HCT116 (cell line): ENCODE results near the gene PITPNC1. TPM values are rescaled to one million over a fixed set of nuclear protein-coding genes. Genes with fewer than 3 reads are reported as not detected.

Source experiments
- ATAC-seq: fragments of 200-7000 bp; cut with Tn5 transposase; 2 replicates; pipeline ENCODE4 v1.9.1; 2020; ENCODE audit warnings: mild to moderate bottlenecking, moderate library complexity
- BruUV-seq: library from RNA; stranded (reverse); fragments of 400-500 nt; replicated peaks from 2 replicates; lab custom pipeline; 2021; lab: Mats Ljungman, UMichigan
- CTCF ChIA-PET: fragments of 300-600 bp; sonication (Branson Sonifier 250); formaldehyde crosslinking; loops from one replicate; lab custom pipeline; 2021; ENCODE audit warnings: antibody characterized with exemption; lab: Charles Lee
- POLR2A ChIA-PET: fragments of 300-600, 350-600 bp; sonication (Branson Sonifier 250); formaldehyde crosslinking; loops from one replicate; lab custom pipeline; 2021; ENCODE audit warnings: antibody characterized with exemption; lab: Charles Lee
- RAD21 ChIA-PET, 2 experiments: fragments of 300-600 bp; sonication (Branson Sonifier 250); formaldehyde crosslinking; loops; one replicate each; lab custom pipeline; 2023; ENCODE audit warnings: low total read pairs in 2 of 2; ENCODE audit not compliant: uncharacterized antibody in 2 of 2, unreplicated experiment in 2 of 2, low non-redundant PET in 1 of 2; lab: Charles Lee
- DNase-seq: peaks from one replicate; pipeline ENCODE4 v3.0.0-alpha.2; 2010; ENCODE audit warnings: low read depth, low spot score
- H2AFZ ChIP-seq: fragments of 200-600 bp; shearing (Covaris generic), sonication (generic); 2 replicates; pipeline ENCODE4 v1.6.1; 2017; ENCODE audit warnings: low read depth, mixed run types, mixed read lengths, antibody characterized with exemption, low read length; ENCODE audit not compliant: poor library complexity, severe bottlenecking
- H3K27ac ChIP-seq: 2 replicates; pipeline ENCODE4 v1.5.1; 2012; ENCODE audit warnings: low read depth, low read length
- H3K27me3 ChIP-seq: fragments of 200-600 bp; sonication (generic); 2 replicates; pipeline ENCODE4 v1.6.1; 2016; ENCODE audit warnings: mixed run types, low read length, mixed read lengths; ENCODE audit not compliant: insufficient read depth
- H3K36me3 ChIP-seq, 2 experiments: fragments of 200-500 bp in 1 of 2; fragments of 200-600 bp in 1 of 2; sonication (Bioruptor generic) in 1 of 2; sonication (generic) in 1 of 2; 2 replicates each; pipeline versions ENCODE4 v1.5.1 to v1.6.1; 2014 to 2016; ENCODE audit warnings: low read length in 2 of 2, inconsistent platforms in 1 of 2, mixed read lengths in 1 of 2, mixed run types in 1 of 2; ENCODE audit not compliant: insufficient read depth in 2 of 2, control insufficient read depth in 1 of 2
- H3K4me1 ChIP-seq, 2 experiments: fragments of 200-600 bp in 1 of 2; sonication (generic) in 1 of 2; 2 replicates each; pipeline versions ENCODE4 v1.5.1 to v1.6.1; 2012 to 2017; ENCODE audit warnings: low read length in 2 of 2, inconsistent platforms in 1 of 2, mild to moderate bottlenecking in 1 of 2, mixed read lengths in 1 of 2, mixed run types in 1 of 2, moderate library complexity in 1 of 2; ENCODE audit not compliant: insufficient read depth in 2 of 2, control insufficient read depth in 1 of 2
- H3K4me2 ChIP-seq: fragments of 200-600 bp; sonication (generic); 2 replicates; pipeline ENCODE4 v1.6.1; 2017; ENCODE audit warnings: mixed run types, low read length, mixed read lengths
- H3K4me3 ChIP-seq, 2 experiments: fragments of 200-600 bp in 1 of 2; sonication (generic) in 1 of 2; replicated peaks in 1 of 2; 2 replicates each; pipeline ENCODE4 v1.5.1; 2011 to 2016; ENCODE audit warnings: low read length in 2 of 2, control low read depth in 1 of 2, low read depth in 1 of 2, mild to moderate bottlenecking in 1 of 2, mixed read lengths in 1 of 2, mixed run types in 1 of 2
- H3K79me2 ChIP-seq: fragments of 200-600 bp; sonication (generic); 2 replicates; pipeline ENCODE4 v1.6.1; 2017; ENCODE audit warnings: mild to moderate bottlenecking, mixed run types, low read length, moderate library complexity, mixed read lengths; ENCODE audit not compliant: insufficient read depth
- H3K9ac ChIP-seq: fragments of 200-600 bp; sonication (generic); 2 replicates; pipeline ENCODE4 v1.6.1; 2016; ENCODE audit warnings: low read length, mixed read lengths
- H3K9me2 ChIP-seq: fragments of 200-600 bp; sonication (generic), shearing (Covaris generic); 2 replicates; pipeline ENCODE4 v1.6.1; 2017; ENCODE audit warnings: mixed run types, mild to moderate bottlenecking, moderate library complexity; ENCODE audit not compliant: insufficient read depth
- H3K9me3 ChIP-seq, 2 experiments: fragments of 200-500 bp in 1 of 2; fragments of 200-600 bp in 1 of 2; sonication (Bioruptor generic) in 1 of 2; sonication (generic) in 1 of 2; 2 replicates each; pipeline ENCODE4 v1.6.1; 2014 to 2017; ENCODE audit warnings: low read length in 2 of 2, mixed read lengths in 2 of 2, inconsistent platforms in 1 of 2, low read depth in 1 of 2, mild to moderate bottlenecking in 1 of 2, mixed run types in 1 of 2, moderate library complexity in 1 of 2; ENCODE audit not compliant: control insufficient read depth in 1 of 2, insufficient read depth in 1 of 2
- H4K20me1 ChIP-seq: fragments of 200-600 bp; sonication (generic), shearing (Covaris generic); 2 replicates; pipeline ENCODE4 v1.6.1; 2017; ENCODE audit warnings: mixed run types, mild to moderate bottlenecking, moderate library complexity; ENCODE audit not compliant: insufficient read depth
- CBX3 ChIP-seq: IDR thresholded peaks from 2 replicates; pipeline ENCODE4 v1.6.1; 2012; ENCODE audit warnings: low read depth
- EZH2 ChIP-seq: fragments of 200-600 bp; sonication (generic); IDR thresholded peaks from 2 replicates; pipeline ENCODE4 v1.6.1; 2017; ENCODE audit warnings: antibody characterized with exemption, mixed run types
- FOSL1 ChIP-seq: IDR thresholded peaks from 2 replicates; pipeline ENCODE4 v1.6.1; 2012; ENCODE audit warnings: low read depth
- JUND ChIP-seq: IDR thresholded peaks from 2 replicates; pipeline ENCODE4 v1.6.1; 2012
- POLR2A ChIP-seq: IDR thresholded peaks from 2 replicates; pipeline ENCODE4 v1.7.0; 2011; ENCODE audit warnings: borderline replicate concordance; ENCODE audit not compliant: insufficient read depth, insufficient read length; ENCODE audit errors: extremely low read depth
- SIN3A ChIP-seq: IDR thresholded peaks from 2 replicates; pipeline ENCODE4 v1.6.1; 2012; ENCODE audit warnings: low read depth
- TCF7L2 ChIP-seq: IDR thresholded peaks from 2 replicates; pipeline ENCODE4 v1.7.0; 2011; ENCODE audit warnings: borderline replicate concordance, inconsistent platforms; ENCODE audit not compliant: insufficient read depth, insufficient read length; ENCODE audit errors: extremely low read depth
- YY1 ChIP-seq: IDR thresholded peaks from 2 replicates; pipeline ENCODE4 v1.6.1; 2011; ENCODE audit warnings: low read length, low read depth, moderate library complexity, mild to moderate bottlenecking; ENCODE audit not compliant: insufficient replicate concordance; ENCODE audit errors: extremely low read depth
- ZNF274 ChIP-seq: fragments of 200-500 bp; sonication (Bioruptor generic); IDR thresholded peaks from 2 replicates; pipeline ENCODE4 v1.6.1; 2014; ENCODE audit warnings: mild to moderate bottlenecking, low read depth, low read length, inconsistent platforms
- intact Hi-C: fragments of 100-400 bp; cut with micrococcal nuclease; formaldehyde crosslinking; loops from 2 replicates; pipeline ENCODE4 v1.10.0; 2022
- total RNA-seq: library from RNA; stranded (reverse); gene quantifications from one replicate; pipeline ENCODE4 v1.2.1, GENCODE V29; 2021; ENCODE audit not compliant: unreplicated experiment
- TF ChIP-seq, protein P1 (sequence below), 3 experiments: fragments of 200-600 bp in 1 of 3; sonication (generic) in 1 of 3; IDR thresholded peaks in 2 of 3; conservative IDR thresholded peaks in 1 of 3; 2 replicates each; pipeline ENCODE4 v1.5.1; 2012 to 2017; ENCODE audit warnings: low read depth in 2 of 3, low read length in 2 of 3, antibody characterized with exemption in 1 of 3, borderline replicate concordance in 1 of 3, control low read depth in 1 of 3, mild to moderate bottlenecking in 1 of 3, mixed read lengths in 1 of 3, mixed run types in 1 of 3, moderate library complexity in 1 of 3; ENCODE audit not compliant: insufficient read depth in 1 of 3
- TF ChIP-seq, protein P2 (sequence below): IDR thresholded peaks from 2 replicates; pipeline ENCODE4 v1.6.1; 2012
- TF ChIP-seq, protein P3 (sequence below): IDR thresholded peaks from 2 replicates; pipeline ENCODE4 v1.6.1; 2012; ENCODE audit warnings: low read depth
- TF ChIP-seq, protein P4 (sequence below): IDR thresholded peaks from 2 replicates; pipeline ENCODE4 v1.6.1; 2012

Gene PITPNC1
- total RNA-seq, 1 experiment from 2014 or later, result 41.9 TPM

DNA sequence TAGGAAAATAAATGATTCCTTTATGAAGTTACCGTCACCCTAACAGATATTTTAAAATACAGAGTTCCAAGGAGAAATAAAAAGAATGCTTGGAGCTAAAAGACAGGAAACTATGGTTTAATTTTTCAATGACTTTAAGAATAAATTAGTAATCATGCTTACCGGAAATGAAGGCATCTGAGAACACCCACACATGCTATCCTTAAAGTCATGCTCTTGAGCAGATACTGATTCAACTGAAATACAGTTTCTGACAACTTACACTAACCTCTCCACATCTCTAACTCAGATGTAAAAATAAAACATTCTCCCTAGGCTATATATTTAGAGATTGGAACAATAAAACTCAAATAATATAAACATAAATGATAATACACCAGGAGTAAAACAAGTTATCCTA is 18.5 kb upstream of the PITPNC1 start:
- intact Hi-C loops, result no loop called here
- ChIA-PET RAD21 (no interaction called here), POLR2A (no interaction called here), CTCF (interaction anchor here (1.4 kb wide), 1 partner anchor 137 kb away, joined by 12 read pairs; no protein-coding TSS in a partner anchor)
- TF ChIP-seq, protein P1, sequence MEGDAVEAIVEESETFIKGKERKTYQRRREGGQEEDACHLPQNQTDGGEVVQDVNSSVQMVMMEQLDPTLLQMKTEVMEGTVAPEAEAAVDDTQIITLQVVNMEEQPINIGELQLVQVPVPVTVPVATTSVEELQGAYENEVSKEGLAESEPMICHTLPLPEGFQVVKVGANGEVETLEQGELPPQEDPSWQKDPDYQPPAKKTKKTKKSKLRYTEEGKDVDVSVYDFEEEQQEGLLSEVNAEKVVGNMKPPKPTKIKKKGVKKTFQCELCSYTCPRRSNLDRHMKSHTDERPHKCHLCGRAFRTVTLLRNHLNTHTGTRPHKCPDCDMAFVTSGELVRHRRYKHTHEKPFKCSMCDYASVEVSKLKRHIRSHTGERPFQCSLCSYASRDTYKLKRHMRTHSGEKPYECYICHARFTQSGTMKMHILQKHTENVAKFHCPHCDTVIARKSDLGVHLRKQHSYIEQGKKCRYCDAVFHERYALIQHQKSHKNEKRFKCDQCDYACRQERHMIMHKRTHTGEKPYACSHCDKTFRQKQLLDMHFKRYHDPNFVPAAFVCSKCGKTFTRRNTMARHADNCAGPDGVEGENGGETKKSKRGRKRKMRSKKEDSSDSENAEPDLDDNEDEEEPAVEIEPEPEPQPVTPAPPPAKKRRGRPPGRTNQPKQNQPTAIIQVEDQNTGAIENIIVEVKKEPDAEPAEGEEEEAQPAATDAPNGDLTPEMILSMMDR (IDR thresholded peaks at IDR 0.05 in 2 of 3, conservative IDR thresholded peaks at IDR 0.05 in 1 of 3; ENCODE audit: borderline replicate concordance in 1 of 3, insufficient read depth in 1 of 3, low read depth in 2 of 3, low read length in 2 of 3), result no peak
- TF ChIP-seq POLR2A (no peak), JUND (no peak)
- TF ChIP-seq, protein P2, sequence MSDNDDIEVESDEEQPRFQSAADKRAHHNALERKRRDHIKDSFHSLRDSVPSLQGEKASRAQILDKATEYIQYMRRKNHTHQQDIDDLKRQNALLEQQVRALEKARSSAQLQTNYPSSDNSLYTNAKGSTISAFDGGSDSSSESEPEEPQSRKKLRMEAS, result no peak
- no peaks in the 10 kb centered on the region for H3K9me2 ChIP-seq
- no peak for DNase-seq
- H4K20me1 ChIP-seq, result peaks cover 41% of the 10 kb centered on the region
- no peaks in the 10 kb centered on the region for H3K27me3 ChIP-seq
- BruUV-seq, result no TSS peak
- H3K9me3 ChIP-seq, result no peaks in the 10 kb centered on the region
- H3K4me1 ChIP-seq, result no peaks in the 10 kb centered on the region
- no peak for ATAC-seq
- H3K4me2 ChIP-seq, result no peak overlapping the region
- H3K27ac ChIP-seq, result no peak overlapping the region
- H3K9ac ChIP-seq, result no peak overlapping the region
- H2AFZ ChIP-seq, result no peak overlapping the region
- peaks cover 98% of the 10 kb centered on the region for H3K79me2 ChIP-seq
- H3K4me3 ChIP-seq, result no peak overlapping the region
- H3K36me3 ChIP-seq, result peaks cover 49 to 68% of the 10 kb centered on the region in 2 experiments

DNA sequence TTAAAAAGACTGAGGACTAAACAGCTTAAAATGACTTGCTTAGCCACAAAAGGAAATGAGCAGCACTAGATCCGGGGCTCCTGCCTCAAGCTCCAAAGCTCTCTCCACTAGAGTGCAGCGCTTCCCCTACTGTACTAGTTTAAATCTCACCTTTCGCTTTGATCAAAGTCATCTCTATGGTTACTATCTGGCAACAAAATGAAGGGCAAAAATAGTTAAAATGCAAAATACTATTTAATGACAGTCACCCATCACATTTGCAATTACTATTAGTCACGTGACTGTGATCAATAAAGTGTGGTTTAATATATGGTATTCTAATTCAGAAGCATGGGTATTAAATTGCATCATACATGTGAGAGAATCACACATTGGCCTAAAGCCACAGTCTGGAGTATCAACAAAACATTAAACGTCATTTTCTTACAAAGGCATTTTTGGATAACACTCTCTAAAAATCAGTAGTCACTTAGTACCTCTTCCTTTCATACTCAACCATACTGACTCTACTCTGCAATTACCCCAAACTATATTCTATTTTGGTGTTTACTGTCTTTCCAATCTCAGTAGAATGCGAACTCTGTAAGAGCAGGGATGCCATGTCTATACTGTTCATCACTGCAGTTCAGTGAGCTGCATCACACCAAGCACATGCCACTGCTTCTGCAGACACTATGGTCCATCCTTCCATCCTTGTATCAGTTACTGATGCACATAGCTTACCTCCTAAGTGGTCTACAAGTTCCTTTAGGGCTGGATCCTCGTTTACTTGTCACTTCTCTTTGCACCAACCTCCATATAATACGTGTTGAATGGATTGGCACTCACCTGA is 16.9 kb upstream of the PITPNC1 start:
- Histone ChIP-seq H3K4me2 (no peak overlapping the region), H3K27ac (no peak overlapping the region), H3K79me2 (peaks cover 98% of the 10 kb centered on the region), H3K9ac (no peak overlapping the region), H3K27me3 (no peaks in the 10 kb centered on the region), H3K4me1 (peaks cover 7 to 10% of the 10 kb centered on the region in 2 experiments; a peak in 3 of 4 replicates), H4K20me1 (peaks cover 49% of the 10 kb centered on the region), H2AFZ (no peak overlapping the region), H3K9me2 (no peaks in the 10 kb centered on the region), H3K36me3 (peaks cover 39 to 60% of the 10 kb centered on the region in 2 experiments), H3K4me3 (no peak overlapping the region), H3K9me3 (no peaks in the 10 kb centered on the region)
- no TSS peak for BruUV-seq
- peak; percentile 46 for DNase-seq
- ATAC-seq, result peak; percentile 89
- ChIA-PET RAD21 (no interaction called here), POLR2A (no interaction called here), CTCF (interaction anchor here (0.7 to 2.3 kb wide), 9 partner anchors 12 to 277 kb away, joined by 3 to 12 read pairs (median 4); no protein-coding TSS in a partner anchor)
- intact Hi-C loops, result loop anchor here (10.0 kb wide), 1 partner anchor 645 kb away; no protein-coding TSS in a partner anchor
- TF ChIP-seq FOSL1 (no peak), CBX3 (no peak), JUND (no peak), YY1 (no peak), EZH2 (no peak), TCF7L2 (peak; percentile 67), SIN3A (no peak), ZNF274 (no peak)
- TF ChIP-seq, protein P3, sequence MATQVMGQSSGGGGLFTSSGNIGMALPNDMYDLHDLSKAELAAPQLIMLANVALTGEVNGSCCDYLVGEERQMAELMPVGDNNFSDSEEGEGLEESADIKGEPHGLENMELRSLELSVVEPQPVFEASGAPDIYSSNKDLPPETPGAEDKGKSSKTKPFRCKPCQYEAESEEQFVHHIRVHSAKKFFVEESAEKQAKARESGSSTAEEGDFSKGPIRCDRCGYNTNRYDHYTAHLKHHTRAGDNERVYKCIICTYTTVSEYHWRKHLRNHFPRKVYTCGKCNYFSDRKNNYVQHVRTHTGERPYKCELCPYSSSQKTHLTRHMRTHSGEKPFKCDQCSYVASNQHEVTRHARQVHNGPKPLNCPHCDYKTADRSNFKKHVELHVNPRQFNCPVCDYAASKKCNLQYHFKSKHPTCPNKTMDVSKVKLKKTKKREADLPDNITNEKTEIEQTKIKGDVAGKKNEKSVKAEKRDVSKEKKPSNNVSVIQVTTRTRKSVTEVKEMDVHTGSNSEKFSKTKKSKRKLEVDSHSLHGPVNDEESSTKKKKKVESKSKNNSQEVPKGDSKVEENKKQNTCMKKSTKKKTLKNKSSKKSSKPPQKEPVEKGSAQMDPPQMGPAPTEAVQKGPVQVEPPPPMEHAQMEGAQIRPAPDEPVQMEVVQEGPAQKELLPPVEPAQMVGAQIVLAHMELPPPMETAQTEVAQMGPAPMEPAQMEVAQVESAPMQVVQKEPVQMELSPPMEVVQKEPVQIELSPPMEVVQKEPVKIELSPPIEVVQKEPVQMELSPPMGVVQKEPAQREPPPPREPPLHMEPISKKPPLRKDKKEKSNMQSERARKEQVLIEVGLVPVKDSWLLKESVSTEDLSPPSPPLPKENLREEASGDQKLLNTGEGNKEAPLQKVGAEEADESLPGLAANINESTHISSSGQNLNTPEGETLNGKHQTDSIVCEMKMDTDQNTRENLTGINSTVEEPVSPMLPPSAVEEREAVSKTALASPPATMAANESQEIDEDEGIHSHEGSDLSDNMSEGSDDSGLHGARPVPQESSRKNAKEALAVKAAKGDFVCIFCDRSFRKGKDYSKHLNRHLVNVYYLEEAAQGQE, result no peak
- TF ChIP-seq, protein P4, sequence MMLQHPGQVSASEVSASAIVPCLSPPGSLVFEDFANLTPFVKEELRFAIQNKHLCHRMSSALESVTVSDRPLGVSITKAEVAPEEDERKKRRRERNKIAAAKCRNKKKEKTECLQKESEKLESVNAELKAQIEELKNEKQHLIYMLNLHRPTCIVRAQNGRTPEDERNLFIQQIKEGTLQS, result no peak
